GM12891 (cell line): ENCODE results near the gene TMTC2.

Source experiments
- DNase-seq: peaks from one replicate; pipeline ENCODE4 v3.0.0; 2011; ENCODE audit warnings: low spot score; ENCODE audit not compliant: insufficient read length
- FAIRE-seq: peaks from 2 replicates; lab custom pipeline; 2011; peaks lifted over from hg19 to GRCh38; lab: Jason Lieb, UNC
- PAX5 ChIP-seq: IDR thresholded peaks from 2 replicates; pipeline ENCODE4 v1.6.1; 2011; ENCODE audit warnings: low read length, moderate library complexity, mild to moderate bottlenecking; ENCODE audit not compliant: insufficient read depth, severe bottlenecking
- POLR2A ChIP-seq: IDR thresholded peaks from 2 replicates; pipeline ENCODE4 v1.6.1; 2011; ENCODE audit warnings: low read depth, low read length, control low read depth
- POLR2AphosphoS5 ChIP-seq: IDR thresholded peaks from 2 replicates; pipeline ENCODE4 v1.6.1; 2011; ENCODE audit warnings: low read depth, low read length, control low read depth
- POU2F2 ChIP-seq: IDR thresholded peaks from 2 replicates; pipeline ENCODE4 v1.6.1; 2011; ENCODE audit warnings: low read depth, mild to moderate bottlenecking, control low read depth, low read length, moderate library complexity
- SPI1 ChIP-seq: IDR thresholded peaks from 2 replicates; pipeline ENCODE4 v1.6.1; 2011; ENCODE audit warnings: low read depth, low read length, control low read depth
- TAF1 ChIP-seq: IDR thresholded peaks from 2 replicates; pipeline ENCODE4 v1.6.1; 2011; ENCODE audit warnings: low read depth, low read length, control low read depth

TMTC2 gene

GRCh38 chr12:82807132-82807737 lies 120.5 kb downstream of the TMTC2 start:
- TF ChIP-seq SPI1 (no peak), POLR2A (no peak), TAF1 (no peak), PAX5 (no peak), POU2F2 (no peak), POLR2AphosphoS5 (no peak)
- FAIRE-seq (no peak), DNase-seq (no peak)

- FAIRE-seq, result no peak
- DNase-seq, result no peak
- TF ChIP-seq SPI1 (no peak), TAF1 (no peak), POLR2A (no peak), PAX5 (no peak), POU2F2 (no peak), POLR2AphosphoS5 (no peak)
Measured at GRCh38 chr12:82810568-82810967, 123.9 kb downstream of the TMTC2 start.

GRCh38 chr12:82817368-82817767 lies 130.7 kb downstream of the TMTC2 start:
- FAIRE-seq (no peak), DNase-seq (no peak)
- TF ChIP-seq POLR2AphosphoS5 (no peak), SPI1 (no peak), TAF1 (no peak), PAX5 (no peak), POU2F2 (no peak), POLR2A (no peak)

DNA sequence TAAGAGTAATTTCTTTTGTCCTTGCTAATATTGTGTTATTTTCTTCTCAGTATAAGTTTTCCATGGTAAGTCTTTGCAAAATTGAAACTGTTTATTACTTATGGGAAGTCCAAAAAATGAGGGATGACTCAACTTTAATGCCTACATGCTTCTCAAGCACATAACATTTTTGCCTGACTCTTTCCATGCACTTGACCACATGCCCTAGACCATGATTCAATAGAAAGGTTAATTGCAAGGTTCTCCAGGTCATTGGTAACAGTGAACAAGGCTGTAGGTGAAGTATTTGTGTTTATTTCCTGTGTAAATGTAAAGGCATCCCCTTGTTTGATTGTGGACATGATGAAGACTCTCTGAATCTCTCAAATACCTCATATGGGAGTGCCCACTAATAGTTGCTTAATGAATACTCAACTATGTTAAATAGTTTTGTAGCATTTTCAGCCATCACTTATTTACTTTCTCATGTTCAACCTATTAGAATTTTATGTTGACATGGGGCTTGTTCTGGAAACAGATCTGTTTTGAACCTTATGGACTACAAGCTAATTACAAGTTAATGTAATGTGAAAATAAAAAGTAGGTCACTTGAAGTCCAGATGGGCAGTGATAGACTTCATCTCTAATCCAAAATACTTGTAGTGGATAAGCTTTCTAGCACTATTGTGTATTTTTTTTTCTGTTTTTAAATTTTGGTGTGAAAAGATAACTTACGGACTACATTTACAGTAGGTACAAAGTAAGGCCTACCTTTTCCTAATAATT lies 131.7 kb downstream of the TMTC2 start:
- FAIRE-seq, result no peak
- no peak for TF ChIP-seq POU2F2
- no peak for TF ChIP-seq POLR2AphosphoS5
- TF ChIP-seq SPI1, result no peak
- no peak for TF ChIP-seq TAF1
- TF ChIP-seq POLR2A, result no peak
- TF ChIP-seq PAX5, result no peak
- DNase-seq, result no peak

DNA sequence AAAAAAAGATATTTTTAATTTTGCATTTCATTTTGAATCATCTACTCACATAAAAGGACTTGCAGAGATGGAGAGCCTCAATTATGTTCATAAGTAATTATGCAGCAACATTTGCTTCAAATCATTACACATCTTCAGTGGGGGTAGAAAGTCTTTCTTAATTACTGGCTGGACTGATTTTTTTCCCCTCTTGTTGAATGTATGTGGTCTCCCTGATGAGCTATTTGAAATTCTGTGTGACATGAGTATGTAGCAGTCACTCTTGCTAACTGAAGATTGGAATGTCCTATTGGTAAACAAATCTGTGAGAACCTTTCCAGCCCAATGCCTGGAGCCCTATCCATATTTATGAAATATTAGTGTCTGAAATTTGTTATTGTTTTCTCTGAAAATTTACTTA lies 139.8 kb downstream of the TMTC2 start:
- FAIRE-seq (no peak), DNase-seq (no peak)
- TF ChIP-seq POLR2AphosphoS5, result no peak
- no peak for TF ChIP-seq PAX5
- no peak for TF ChIP-seq POU2F2
- TF ChIP-seq TAF1, result no peak
- no peak for TF ChIP-seq POLR2A
- TF ChIP-seq SPI1, result no peak

GRCh38 chr12:82832096-82832495 lies 145.4 kb downstream of the TMTC2 start:
- TF ChIP-seq TAF1 (no peak), SPI1 (no peak), PAX5 (no peak)
- DNase-seq (no peak), FAIRE-seq (no peak)

GRCh38 chr12:82832981-82833380 lies 146.3 kb downstream of the TMTC2 start:
- DNase-seq (no peak), FAIRE-seq (no peak)
- TF ChIP-seq TAF1 (no peak), PAX5 (no peak), POLR2A (no peak), SPI1 (no peak), POLR2AphosphoS5 (no peak), POU2F2 (no peak)

DNA sequence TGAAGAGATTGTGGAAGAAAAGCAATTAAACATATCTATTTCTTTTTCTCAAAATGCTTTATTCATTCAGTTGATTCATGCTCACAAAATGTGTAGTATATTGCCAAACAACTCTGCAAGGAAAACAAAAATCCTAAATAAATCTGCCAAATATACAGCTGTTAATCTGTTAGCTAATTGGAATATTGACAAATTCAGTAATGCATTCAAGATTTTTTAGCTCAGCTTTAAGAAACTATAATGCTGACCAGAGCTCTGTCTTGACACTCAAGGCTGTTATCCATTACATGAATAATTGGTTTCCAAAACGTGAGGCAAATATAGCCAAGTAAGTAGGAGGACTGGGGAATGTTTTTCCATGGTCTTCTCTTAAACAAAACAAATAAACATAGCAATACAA lies 146.8 kb downstream of the TMTC2 start:
- TF ChIP-seq POLR2A (no peak), PAX5 (no peak), SPI1 (no peak), POLR2AphosphoS5 (no peak), POU2F2 (no peak), TAF1 (no peak)
- DNase-seq (no peak), FAIRE-seq (no peak)

DNA sequence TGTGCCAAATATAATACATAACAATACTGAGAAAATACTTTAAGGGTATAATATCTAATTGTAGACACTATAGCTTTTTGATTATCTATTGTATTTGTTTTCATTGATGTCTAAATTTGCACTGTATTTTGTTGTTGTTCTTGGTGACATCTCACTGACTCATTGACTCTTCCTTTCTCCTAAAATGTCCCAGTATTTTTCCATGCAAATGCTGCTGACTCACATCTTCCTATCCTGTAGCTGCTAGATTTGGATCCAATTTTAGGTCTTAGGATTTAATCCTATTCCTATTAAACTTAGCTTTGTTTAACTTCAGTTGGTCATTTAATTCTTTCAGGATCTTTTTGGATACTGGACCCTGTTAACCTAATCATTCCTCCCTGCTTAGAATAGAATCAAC lies 148.5 kb downstream of the TMTC2 start:
- DNase-seq (no peak), FAIRE-seq (no peak)
- no peak for TF ChIP-seq POU2F2
- TF ChIP-seq POLR2A, result no peak
- no peak for TF ChIP-seq TAF1
- no peak for TF ChIP-seq SPI1
- no peak for TF ChIP-seq POLR2AphosphoS5
- TF ChIP-seq PAX5, result no peak

DNA sequence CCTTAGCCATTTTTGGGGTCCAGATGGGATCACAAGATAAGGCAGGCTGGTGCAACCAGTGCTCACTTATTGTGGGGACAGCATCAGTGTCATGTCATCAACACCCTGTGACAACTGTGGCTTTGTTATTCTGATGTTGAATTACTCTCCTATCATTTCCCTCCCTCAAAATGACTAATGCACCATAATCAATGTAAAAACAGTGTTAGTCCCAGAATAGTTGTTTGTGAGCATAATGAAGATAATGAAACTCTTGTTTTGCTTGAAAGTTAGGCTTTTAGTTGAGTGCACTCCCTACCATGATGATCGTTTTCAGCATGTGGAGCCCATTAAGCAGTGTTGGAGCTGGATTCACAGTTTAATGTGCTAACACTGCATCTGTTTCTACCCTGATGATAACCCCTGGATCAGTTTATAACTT lies 151.4 kb downstream of the TMTC2 start:
- no peak for FAIRE-seq
- TF ChIP-seq POU2F2 (no peak), POLR2A (no peak), TAF1 (no peak), POLR2AphosphoS5 (no peak), SPI1 (no peak), PAX5 (no peak)
- DNase-seq, result no peak
